Measurements from ENCODE around the gene SAA1.
"Not testable (repeated sequence)": the region's sequence is repeated elsewhere in the genome, so short reads cannot be mapped to it uniquely, and the experiment has no call there.

SAA1 gene

DNA sequence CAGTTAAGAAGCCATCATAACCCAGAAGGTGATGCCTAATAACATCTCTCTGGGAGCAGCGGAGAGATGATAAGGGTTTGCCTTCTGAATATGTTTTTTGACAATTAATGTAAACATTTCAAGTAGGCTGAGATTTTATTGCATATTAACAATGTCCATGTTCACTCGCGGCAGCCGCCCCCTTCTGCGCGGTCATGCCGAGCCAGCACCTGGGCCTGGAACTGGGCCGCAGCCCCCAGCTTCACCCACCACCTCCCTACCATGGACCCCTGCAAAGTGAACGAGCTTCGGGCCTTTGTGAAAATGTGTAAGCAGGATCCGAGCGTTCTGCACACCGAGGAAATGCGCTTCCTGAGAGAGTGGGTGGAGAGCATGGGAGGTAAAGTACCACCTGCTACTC is 4.3 kb upstream of the SAA1 start:
- DNase-seq = no peak

DNA sequence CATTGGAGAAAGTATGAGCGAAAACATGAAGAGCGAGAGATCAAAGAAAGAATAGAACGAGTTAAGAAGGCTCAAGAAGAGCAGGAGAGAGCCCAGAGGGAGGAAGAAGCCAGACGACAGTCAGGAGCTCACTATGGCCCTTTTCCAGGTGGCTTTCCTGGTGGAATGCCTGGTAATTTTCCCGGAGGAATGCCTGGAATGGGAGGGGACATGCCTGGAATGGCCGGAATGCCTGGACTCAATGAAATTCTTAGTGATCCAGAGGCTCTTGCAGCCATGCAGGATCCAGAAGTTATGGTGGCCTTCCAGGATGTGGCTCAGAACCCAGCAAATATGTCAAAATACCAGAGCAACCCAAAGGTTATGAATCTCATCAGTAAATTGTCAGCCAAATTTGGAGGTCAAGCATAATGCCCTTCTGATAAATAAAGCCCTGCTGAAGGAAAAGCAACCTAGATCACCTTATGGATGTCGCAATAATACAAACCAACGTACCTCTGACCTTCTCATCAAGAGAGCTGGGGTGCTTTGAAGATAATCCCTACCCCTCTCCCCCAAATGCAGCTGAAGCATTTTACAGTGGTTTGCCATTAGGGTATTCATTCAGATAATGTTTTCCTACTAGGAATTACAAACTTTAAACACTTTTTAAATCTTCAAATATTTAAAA is 3.2 kb upstream of the SAA1 start:
- not testable (repeated sequence) for DNase-seq

DNA sequence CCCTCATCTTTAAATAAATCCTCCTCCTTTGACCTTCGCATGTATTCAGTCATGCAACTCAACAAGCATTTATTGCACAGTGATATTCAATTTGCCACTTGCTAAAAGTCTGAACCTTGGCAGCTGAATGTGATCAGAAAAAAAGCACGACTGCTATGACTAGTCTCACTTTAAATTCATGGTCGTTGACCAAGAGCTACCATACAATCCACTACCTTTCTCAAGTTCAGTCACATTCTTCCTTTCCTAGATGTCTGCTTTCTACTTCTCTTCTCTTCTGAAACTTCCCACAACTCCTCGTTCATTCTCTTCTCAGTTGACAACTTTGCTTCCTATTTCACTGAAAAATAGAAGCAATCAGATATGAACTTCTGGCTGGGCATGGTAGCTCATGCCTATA is 2.0 kb upstream of the SAA1 start:
- no peak for DNase-seq

DNA sequence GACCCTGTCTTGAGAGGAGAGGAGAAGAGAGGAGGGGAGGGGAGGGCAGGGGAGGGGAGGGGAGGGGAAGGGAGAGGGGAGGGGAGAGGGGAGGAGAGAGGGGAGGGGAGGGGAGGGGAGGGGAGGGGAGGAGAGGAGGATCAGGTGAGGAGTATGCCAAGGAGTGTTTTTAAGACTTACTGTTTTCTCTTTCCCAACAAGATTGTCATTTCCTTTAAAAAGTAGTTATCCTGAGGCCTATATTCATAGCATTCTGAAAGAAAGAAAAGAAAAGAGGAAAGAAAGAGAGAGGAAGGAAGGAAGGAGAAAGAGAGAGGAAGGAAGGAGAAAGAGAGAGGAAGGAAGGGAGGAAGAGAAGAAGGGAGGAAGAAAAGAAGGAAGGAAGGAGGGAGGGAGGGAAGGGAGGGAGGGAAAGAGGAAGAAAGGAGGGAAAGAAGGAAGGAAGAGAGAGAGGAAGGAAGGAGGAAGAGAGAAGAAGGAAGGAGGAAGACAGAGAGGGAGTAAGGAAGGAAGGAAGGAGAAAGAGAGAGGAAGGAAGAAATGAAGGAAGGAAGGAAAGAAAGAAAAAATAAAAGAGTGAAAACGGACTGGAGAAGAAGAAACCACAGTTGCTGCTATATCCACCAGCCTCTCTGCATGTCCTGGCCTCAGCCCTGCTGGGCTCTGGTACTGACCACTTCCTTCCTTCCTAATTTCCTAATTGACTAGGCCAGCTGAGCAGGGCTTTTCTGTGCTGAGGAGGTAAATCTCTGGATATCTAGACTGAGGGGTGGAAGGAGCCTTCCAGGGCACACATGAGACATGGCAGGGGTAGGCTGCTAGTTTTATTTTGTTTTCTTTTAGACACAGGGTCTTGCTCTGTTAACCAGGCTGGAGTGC is 1.1 kb upstream of the SAA1 start:
- no peak for DNase-seq

DNA sequence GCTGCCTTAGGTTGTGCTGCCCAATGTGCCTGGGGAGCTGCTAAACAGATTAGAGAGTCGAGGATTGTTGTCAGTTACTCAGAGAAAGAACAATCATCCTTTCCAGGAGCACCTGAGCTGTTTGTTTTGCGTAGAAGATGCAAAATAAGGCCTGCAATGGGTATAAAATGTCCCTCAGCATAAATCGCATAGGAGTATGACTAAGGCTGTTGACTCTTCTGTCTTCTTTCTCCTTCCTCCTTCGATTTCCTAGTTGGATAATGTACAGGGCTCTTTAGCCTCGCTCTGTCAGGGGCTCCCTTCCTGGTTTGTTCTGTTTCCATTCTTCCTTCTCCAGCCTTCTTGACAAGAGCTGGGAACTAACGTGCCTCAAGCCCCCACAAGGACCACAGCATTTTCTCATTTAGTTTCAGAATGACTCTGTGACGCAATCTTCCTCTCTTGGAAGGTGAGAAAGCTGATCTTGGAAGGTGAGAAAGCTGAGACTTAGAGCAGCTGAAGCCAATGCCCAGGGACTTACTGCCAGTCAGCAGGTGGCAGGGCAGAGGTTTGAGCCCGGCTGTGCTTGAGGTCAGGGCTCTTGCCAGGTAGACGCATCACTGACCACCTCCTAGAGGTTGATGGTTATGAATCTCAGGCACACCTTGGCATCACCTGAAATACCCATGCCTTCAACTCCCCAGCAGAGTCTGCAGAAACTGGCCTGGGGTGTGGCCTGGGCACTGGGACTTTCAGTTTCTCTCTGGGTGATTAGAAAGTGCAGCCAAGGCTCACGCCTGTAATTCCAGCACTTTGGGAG is 1.5 kb downstream of the SAA1 start:
- not testable (repeated sequence) for DNase-seq

DNA sequence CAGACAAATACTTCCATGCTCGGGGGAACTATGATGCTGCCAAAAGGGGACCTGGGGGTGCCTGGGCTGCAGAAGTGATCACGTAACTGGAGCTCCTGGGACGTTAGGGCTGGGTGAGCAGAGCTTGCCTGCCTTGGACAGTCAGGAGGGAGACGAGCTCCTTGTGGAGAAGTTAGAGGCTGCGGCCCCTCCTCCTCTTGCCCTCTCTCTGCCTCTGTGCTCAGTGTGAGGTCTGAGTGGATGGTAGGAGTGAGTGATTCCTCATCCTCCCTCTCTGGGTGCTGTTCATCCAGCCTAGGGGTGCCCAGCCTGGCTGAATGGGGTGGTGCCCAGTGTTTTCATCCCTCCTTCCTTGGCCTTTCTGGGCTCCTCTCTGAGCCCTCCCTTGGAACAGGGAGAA is 3.2 kb downstream of the SAA1 start:
- not testable (repeated sequence) for DNase-seq

DNA sequence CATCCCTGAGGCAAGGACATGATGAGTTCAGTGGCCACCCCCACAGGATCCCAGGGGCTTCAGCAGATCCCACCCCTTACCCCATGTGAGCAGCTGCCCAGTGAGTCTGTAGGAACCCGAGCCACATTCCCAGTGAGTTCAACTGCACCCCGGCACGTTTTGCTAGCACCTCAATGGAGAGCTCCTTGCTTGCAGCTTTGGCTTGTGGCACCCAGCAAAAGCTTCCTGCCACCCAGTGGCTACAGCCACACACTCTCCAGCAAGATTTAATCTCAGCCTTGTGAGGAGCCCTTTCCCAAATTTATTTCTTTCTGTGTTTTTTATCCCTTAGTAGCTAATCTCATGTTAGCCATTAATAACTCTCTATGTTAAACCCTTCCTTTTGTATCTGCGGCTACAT is 4.0 kb downstream of the SAA1 start:
- no peak for DNase-seq

DNA sequence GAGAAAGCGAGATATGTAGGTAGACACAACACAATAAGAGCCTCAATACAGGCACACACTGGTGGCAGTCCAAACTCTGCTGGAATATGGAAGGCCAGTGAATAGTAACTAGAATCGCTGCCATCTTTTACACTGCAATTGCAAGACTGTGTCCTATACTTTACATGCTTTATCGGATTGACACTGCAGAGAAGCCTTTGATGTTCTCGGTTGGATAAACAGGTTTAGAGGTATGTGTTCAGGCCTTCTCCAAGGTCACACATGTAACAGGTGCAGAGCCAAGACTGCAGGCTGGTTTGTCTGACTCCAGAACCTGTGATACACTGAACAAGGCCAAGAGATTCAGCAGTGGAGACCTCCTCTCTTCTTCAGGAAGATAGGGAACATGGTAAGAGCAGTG is 5.1 kb downstream of the SAA1 start:
- DNase-seq = no peak

DNA sequence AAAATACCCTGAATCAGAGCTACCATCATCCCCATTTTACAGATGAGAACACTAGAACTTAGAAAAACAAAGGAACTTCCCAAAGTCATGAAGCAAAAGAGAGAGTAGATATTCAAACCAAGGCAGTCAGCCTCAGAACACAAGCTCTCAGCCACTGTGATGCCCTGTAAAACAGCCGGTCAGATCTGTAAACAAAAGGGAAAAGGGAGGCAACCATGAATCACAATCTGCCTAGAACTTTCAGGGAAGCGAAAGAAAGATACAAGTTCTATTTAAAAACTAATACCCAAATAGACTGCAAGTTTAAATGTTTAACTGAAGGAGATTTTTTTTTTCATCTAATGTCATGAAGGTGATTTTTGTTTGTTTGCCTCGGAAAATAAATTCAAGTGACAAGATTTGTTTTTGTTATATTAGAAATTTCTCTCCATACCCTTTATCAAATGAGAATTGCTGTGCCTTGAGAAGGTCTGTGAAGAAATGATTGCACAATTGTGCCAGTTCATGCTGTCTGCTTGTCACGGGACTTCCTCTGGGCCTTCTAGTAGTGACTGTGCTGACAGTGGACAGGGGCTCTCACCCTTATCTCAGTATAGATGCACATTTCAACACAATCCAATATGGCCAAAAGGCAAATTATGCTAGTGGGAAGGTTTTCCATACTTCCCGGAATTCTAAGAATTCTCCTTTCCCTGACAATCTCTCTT is 11.7 kb downstream of the SAA1 start:
- DNase-seq = no peak

DNA sequence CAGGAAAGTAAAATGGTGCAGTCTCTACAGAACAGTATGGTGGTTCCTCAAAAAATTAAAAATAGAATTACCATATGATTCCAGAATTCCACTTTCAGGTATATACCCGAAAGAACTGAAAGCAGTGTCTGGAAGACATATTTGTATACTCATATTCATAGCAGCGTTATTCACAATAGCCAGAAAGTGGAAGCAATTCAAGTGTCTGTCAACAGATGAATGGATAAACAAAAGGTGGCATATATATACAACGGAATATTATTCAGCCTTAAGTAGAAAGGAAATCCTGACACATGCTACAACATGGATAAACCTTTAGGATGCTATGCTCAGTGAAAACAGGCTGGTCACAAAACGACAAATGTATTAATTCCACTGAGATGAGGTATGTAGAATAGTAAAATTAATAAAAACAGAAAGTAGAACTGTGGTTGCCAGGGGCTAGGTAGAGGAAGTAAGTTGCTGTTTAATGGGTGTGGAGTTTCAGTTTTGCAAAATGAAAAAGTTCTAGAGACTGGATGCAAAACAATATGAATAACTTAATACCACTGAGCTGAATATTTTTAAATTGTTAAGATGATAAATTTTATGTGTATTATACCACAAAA is 14.5 kb downstream of the SAA1 start:
- DNase-seq = no peak

DNA sequence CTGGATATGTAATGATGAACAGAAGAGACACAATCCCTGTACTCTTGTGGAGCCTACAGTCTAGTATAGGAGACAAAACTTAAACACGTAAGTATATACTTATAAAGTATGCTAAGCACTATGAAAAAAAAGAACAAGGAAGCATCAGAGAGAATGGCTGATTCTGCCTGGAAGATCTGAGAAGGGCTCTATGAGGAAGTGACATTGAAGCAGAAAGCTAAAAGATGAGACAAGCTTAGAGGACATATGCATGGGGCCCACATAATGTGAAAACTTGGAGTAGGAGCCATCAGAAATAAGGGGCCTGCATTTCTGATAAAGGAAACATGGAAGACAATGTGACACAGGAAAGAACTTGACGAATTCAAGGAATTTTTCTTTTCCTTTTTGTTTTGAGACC is 16.6 kb downstream of the SAA1 start:
- no peak for DNase-seq

DNA sequence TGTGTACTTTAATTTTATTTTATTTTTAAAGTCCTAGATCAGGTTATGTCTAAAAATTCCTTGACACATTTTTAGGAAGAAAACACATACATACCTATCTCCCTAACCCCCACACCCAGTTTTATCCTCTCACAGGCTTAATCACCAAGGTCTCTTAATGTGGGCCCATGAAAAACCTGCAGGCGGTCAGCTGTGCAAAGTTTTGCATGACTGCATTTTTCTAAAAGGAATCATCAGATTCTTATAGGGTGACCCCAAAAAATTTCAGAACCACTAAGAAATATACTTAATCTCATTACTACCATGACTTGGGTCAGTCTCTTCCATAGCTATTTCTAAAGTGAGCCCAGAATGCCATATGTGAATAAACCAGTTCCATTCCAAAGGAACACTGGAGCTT is 19.8 kb downstream of the SAA1 start:
- no peak for DNase-seq

DNA sequence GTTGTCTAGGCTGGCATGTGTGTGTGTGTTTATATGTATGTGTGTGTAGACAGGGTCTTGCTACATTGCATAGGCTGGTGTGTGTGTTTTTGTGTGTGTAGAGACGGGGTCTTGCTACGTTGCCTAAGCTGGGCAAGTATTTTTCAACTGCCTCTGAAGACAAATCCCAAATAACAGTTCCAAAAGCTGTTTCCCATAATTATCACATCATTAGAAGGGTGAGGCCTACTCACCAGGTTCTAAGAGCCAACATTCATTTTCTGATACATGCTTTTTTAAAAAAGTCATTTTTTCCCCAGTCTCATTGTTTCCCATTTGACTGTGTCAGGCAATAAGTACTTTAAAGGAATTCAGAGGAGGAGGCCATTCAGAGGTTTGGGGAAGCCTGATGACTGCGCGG is 22.8 kb downstream of the SAA1 start:
- no peak for DNase-seq

DNA sequence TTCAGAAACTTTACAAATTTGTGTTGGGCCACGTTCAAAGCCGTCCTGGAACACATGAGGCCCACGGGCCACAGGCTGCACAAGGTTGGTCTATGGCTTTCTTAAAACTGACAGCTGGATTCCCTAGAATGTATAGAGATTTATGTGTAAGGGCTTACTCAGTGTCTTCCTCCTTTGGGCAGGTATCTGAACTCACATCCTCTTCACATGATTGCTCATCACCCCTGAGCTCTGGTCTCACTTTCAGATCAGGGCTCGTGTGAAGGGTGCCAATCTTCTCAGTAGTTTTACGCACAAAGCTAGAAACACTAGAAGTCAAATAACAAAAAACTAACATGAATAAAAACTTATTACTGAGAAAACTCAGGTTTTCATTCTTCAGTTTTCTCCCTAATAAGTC is 28.8 kb downstream of the SAA1 start:
- DNase-seq = no peak

DNA sequence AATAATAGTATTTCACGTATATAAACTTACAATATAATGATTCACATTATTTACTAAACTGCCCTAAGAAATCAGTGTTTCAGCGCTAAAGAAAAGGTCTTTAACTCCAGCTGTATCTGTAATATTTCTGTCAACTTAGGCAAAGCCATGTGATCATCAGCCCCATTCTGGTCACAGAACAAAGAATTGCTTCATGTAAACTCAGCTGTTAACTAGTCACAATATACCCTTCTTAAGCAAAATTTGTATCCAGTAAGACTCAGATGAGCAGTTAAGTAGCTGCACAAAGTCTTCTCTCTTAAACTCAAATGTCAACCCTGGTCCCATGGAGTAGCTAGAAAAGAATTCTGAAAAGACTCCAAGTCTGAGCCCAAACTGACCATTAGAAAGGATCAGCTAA is 29.3 kb downstream of the SAA1 start:
- DNase-seq = no peak

DNA sequence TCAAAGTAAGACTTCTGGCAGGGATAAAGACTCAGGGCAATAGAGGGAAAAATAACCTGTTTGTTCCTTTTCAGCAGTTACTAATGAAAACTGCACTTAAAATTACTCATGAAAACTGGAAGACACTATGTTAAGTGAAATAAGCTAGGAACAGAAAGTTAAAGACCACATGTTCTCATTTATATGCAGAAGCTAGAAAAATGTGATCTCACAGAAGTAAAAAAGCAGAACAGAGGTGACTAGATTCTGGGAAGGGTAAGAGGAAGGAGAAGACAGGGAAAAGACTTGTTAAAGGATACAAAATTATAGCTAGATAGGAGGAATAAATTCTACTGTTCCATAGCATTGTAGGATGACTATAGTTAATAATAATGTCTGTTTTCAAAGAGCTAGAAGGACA is 33.7 kb downstream of the SAA1 start:
- DNase-seq = no peak

DNA sequence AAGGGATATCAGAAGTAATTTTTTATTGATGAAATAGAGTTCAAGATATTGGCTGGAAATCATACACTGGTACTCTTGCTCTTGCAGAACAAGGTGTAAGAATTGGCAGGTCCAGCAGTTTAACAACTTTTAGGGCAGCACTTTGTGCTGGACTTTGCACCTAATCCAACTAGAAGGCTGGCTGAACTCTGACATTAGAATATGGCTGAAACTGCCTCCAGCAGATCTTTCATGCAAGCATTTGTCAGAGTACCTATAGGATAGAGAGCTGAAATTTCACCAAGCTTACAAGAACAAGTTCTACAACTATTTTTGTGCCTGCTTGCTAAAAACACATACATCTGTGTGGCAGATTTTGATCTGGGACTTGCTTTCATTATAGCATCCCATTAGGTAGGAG is 38.7 kb downstream of the SAA1 start:
- DNase-seq = no peak

DNA sequence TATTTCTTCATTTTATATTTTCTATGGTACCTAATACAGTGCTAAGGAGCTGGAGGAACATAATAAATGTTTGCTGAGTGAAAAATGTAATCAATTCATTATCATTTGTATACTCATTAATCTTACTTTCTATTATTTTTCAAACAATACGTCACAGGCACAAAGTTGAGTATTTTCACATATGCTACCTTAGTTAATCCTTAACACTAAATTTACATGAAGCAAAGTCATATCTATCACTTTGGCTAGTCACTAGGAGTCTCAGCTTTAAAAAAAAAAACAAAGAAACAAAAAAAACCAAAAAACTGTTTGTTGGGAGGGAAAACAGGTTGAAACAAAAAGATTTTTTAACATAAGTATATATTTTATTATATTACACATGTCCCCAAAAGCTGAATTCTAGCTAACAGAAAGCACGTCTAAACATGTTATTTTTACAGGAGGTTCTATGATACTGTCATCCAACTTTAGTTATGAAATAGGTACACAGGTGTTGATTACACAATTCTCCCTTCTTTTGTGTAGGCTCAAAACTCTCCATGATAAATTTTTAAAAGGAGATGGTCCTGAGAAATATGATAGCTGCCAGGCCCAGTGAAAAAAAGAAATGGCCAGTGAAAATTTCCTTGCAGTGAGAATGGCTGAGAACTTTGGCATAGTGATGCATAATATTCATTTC is 41.5 kb downstream of the SAA1 start:
- no peak for DNase-seq

DNA sequence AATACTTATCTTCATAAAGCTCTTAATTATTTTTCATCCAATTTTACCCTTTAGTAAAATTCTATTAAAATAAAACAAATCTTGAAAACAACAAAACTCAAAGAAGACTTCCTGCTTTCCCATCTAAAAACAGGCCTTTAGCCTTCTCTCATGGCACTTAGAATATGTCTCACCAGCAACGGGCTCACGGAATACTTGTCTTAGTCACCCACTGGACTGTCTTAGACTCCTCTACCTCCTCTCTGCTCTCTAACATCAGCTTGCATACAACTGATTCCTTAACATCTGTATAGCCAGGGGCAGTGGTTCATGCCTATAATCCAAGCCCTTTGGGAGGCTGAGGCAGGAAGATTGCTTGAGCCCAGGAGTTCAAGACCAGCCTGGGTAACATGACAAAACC is 42.2 kb downstream of the SAA1 start:
- no peak for DNase-seq

DNA sequence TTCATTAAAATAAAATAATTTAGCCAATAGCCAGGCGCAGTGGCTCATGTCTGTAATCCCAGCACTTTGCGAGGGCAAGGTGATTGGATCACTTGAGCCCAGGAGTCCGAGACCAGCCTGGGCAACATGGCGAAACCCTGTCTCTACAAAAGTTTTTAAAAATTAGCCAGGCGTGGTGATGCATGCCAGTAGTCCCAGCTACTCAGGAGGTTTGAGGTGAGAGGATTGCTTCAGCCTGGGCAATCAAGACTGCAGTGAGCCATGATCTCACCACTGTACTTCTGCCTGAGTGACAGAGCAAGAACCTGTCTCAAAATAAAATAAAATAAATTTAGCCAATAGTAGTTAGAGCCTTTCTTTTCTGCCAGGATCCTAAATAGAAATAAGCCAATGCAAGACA is 43.6 kb downstream of the SAA1 start:
- no peak for DNase-seq

DNA sequence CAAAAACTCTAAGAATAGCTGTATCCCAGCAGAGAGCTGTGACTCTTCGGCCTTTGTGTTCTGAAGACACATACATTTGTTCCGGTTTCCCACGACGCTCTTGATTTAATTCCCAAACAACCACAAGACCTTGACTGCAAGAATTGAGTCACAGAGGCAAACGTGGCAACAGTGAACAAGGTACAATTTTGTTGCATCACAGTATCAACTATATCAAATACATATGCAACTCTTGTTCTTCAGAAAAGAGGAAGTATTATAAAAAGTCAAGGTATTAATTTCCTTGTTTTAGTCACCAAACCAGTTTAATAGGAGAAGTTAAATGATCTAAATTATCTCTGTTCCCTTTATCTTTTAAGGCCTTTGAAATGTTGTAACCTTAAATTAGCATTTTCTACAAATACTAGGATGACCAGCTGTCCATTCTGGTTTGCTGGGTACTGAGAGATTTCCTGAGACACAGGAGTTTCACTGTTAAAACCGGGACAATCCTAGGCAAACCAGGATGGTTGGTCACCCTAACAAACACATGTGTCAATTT is 44.8 kb downstream of the SAA1 start:
- no peak for DNase-seq

DNA sequence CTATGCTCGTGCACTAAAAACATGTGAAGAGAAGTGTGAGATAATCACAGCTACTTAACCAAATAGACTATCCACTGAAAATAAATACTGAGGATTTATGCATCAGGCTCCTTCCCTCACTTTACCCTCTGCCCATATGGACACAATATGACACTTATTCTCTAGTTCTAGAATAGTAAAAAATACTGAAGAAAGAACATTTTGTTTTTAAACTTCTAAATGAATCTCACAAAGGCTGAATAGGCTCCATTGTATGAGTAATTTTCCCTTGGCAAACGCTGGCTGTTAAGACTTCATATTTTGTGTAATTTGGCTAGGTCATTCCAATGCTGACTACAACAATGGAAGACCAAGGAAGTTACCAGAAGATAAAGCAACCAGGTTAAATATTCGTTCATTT is 45.9 kb downstream of the SAA1 start:
- no peak for DNase-seq

Data from activated gamma-delta T cell treated with Interleukin-2 at 50 U/mL for 16 hours (primary cell).